GM19025 (cell line): ENCODE measurements around the gene PPID.
A peak's percentile ranks its signal among the peaks of the same experiment; 100 is the strongest.
"Not testable (repeated sequence)": the region's sequence is repeated elsewhere in the genome, so short reads cannot be mapped to it uniquely, and the experiment has no call there.

Experiments
- ATAC-seq: cut with Tn5 transposase; IDR thresholded peaks from one replicate; pipeline ENCODE4 v1.9.1; 2021; ENCODE audit warnings: mild to moderate bottlenecking, low read depth, moderate library complexity; ENCODE audit not compliant: unreplicated experiment

Gene PPID

GRCh38 chr4:158739600-158739999 lies 16.4 kb upstream of the PPID start:
- ATAC-seq, result no peak

DNA sequence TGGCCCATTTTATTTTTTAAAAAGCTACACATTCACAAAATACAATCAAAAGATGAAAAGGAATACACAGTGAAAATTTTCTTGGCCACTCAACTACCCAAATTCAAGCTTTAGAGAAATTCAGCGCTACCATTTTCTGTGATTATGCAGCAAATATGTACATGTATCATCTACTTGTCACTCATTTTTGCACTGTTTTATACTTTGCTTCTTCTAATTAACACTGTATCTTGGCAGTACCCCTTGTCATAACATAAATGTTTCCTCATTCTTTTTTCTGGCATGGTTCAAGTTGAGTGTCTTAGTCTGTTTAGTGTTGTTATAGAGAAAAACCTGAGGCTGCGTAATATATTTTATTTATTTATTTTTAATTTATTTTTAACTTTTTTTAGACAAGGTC lies 15.7 kb upstream of the PPID start:
- ATAC-seq, result no peak

- ATAC-seq, result peak; percentile 79
Observed at GRCh38 chr4:158729716-158730559, 6.7 kb upstream of the PPID start.

GRCh38 chr4:158728236-158728635 lies 5.0 kb upstream of the PPID start:
- no peak for ATAC-seq

DNA sequence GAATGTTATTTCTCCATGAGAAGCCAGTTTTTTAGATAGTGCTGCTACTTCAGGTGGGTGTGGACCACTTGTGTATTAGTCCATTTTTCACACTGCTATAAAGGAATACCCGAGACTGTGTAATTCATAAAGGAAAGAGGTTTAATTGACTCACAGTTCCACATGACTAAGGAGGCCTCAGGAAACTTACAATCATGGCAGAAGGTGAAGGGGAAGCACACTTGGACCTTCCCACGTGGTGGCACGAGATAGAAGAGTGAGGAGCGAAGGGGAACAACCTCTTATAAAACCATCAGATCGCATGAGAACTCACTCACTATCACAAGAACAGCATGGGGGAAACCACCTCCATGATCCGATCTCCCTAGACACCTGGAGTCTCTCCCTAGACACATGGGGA lies 3.4 kb upstream of the PPID start:
- ATAC-seq, result no peak

DNA sequence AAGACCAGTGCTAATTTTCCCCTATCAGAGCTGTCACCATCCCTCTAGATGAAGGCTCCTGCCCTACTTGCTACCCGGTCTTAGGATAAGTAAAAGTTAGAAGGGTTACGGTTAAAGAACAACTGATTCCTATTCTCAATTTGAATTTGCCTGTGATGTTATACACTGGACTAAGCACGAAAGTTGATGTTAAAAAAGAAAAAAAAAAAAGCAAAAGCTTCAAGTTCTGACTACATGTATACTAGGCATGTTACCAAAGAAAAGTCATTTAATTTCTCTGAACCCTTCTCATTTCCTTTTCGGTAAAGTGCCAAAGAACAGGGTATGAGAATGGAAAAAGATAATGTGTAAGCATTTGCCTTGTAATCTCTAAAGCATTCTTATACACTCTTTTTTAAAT lies 1.4 kb upstream of the PPID start:
- ATAC-seq, result no peak

DNA sequence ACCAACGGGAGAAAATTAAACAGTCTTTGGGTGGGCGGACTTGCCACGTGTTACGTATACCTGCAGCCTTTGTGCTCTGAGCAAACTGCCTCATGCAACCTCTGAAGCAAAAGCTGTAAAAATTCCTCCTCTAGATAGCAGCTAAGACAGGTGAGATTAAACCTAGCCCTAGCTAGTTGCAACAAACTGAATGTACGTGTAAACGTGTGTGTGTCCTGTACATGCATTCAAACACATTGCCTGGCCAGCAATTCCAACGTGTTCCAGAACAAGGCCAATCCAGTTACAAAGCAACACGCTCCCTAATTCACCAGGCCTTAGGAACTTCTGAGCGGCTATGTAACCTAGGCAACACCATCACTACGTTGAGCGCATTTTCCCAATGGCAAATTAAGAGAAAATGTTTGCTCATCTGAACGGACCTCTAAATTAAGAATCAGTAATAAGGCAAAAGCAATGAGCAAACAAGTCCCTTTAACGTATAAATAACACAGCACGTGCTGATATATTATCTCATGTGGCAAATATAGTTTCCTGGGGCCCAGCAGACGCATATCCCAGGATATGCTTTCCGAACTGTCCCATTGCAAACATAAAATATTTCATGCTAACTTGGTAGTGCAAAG lies 792 bp downstream of the PPID start:
- ATAC-seq, result no peak

- ATAC-seq, result no peak
Observed at GRCh38 chr4:158721680-158722079, 1.5 kb downstream of the PPID start.

- ATAC-seq, result no peak
Observed at GRCh38 chr4:158715802-158716201, 7.4 kb downstream of the PPID start.

DNA sequence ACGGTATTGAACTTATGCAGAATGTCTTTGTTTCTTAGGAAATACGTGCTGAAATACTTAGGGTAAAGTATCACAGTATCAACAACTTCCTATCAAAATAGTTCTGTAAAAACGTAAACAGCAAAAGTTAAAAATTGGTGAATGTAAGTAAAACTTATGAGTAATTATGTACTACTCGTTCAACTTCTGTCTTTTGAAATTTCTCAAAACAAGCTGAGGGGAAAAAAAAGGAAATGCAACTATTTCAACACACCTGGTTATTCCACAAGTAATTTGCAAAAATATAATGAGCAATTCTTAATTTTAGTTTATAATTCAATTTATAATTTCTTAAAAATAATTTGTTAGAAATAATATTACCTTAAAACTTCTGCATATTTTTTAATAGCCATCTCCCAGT lies 8.3 kb downstream of the PPID start:
- ATAC-seq, result no peak

DNA sequence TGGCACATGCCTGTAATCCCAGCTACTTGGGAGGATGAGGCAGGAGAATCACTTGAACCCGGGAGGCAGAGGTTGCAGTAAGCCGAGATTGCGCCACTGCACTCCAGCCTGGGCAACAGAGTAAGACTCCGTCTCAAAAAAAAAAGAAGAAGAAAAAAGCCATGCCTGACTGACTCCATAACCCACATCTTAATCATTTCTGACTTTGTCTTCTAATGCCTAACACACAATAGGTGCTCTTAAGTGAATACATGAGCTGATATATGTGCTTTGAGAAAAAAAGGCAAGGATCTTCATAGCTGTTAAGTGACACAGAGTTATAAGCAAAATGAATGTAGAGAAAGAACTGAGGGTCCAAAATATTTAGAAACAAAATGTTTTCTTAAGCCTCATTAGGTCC lies 10.6 kb downstream of the PPID start:
- ATAC-seq, result not testable (repeated sequence)

- no peak for ATAC-seq
Observed at GRCh38 chr4:158710814-158711213, 12.4 kb downstream of the PPID start.

- ATAC-seq, result no peak
Observed at GRCh38 chr4:158704274-158704673, 18.9 kb downstream of the PPID start.

GRCh38 chr4:158688813-158689212 lies 34.4 kb downstream of the PPID start:
- ATAC-seq, result no peak

DNA sequence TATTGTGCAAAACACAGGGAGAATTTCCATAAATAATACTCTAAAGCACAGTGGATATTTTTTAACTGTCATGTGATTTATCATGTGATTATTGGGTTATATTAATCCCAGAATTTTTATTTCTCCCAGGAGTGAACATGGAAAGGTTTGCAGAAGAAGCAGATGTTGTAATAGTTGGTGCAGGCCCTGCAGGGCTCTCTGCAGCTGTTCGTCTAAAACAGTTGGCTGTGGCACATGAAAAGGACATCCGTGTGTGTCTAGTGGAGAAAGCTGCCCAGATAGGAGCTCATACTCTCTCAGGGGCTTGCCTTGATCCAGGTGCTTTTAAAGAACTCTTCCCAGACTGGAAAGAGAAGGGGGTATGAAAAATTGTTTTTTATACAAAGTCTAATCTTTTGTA lies 41.1 kb downstream of the PPID start:
- ATAC-seq, result no peak

DNA sequence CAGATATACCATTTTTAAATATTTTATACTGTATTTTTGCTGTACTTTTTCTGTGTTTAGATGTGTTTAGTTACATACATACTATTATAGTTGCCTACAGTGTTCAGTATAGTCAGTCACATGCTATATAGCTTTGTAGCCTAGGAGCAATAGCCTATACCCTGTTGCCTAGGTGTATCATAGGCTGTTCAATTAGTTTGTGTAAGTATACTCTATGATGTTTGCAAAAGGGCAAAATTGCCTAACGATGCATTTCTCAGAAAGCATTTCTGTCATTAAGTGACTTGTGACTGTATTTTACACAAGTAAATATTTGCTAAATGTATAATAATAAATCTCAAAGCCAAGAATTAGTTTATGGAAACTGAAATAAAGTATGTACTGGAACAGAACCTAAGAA lies 41.6 kb downstream of the PPID start:
- no peak for ATAC-seq

- no peak for ATAC-seq
Observed at GRCh38 chr4:158678767-158679166, 44.4 kb downstream of the PPID start.

- ATAC-seq, result no peak
Observed at GRCh38 chr4:158676076-158676475, 47.1 kb downstream of the PPID start.

GRCh38 chr4:158673633-158674032 lies 49.6 kb downstream of the PPID start:
- no peak for ATAC-seq

DNA sequence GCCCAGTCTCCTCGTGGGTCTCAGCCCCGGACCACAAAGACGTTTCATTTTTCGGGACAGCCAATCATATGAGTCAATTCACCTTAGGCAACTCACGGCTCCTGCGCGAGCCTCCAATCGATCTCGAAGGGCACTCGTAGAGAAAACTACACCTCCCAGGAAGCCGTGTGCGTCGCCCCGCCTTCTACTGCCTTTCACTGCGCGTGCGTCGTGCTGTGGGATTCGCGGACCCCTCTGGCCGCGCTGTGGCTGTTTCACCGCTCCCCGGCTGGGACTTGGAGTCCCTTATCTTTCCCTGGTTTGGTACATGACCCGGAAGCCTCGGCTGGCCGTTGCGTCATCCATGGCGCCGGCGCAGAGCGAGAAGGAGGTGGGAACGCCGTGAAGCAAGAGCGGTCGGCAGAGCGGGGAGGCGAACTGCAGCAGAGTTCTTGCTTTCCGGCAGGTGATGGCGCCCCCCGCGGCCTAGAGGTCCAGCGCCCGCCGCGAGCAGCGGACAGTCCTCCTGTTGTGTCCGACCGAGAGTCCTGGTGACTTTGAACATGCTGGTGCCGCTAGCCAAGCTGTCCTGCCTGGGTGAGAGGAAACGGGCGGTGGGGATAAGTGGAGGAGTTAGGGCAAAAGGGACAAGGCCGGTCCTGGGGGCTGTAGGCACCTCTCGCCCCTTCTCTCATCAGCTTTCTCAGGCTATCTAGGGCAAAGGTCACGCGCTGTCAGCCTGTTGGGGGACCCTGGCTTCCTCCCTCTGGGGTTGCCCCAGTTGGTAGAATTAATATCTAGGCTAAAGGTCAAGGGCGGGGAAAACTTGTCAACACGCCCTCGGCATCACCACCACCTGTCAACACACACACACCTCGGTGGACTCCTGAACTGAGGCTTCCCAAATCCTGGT lies 51.0 kb downstream of the PPID start, which contains the start of gene ETFDH:
Gene ETFDH (plus strand): TSS at position 382 of the 892 bp plus-strand sequence. CDS start 161 bp downstream, at position 543.
- peak; percentile 77 for ATAC-seq

DNA sequence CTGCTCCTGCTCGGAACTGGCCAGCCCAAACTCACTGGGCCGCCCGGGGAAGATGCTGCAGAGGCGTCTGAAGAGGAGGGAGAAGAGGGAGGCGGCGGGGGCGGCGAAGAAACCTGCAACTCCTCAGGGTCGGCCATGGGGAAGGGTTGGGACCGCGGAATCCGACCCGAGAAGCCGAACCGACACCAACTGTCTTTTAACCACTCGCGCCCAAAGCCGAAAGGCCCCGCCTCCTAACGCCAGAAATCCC lies 51.6 kb downstream of the PPID start, which contains the start of gene C4orf46:
Gene C4orf46 (minus strand): TSS at position 223 of the 250 bp plus-strand sequence. CDS start 86 bp downstream, at position 137.
- no peak for ATAC-seq
